OCI-LY3 (cell line): ENCODE data around the gene DAP3.

ENCODE experiments used
- H2AFZ ChIP-seq: fragments of 200-600, 300-600 bp; shearing (Covaris generic); 2 replicates; pipeline ENCODE4 v1.6.0; 2014; ENCODE audit warnings: antibody characterized with exemption, low read depth, low read length
- H3K27ac ChIP-seq: fragments of 200-600, 300-600 bp; sonication (generic); 2 replicates; pipeline ENCODE4 v1.5.1; 2014; ENCODE audit warnings: mild to moderate bottlenecking, low read length, moderate library complexity, mixed read lengths
- H3K27me3 ChIP-seq: fragments of 200-600, 300-600 bp; sonication (generic); 2 replicates; pipeline ENCODE4 v1.6.1; 2014; ENCODE audit warnings: low read depth, low read length, mixed read lengths
- H3K36me3 ChIP-seq: fragments of 200-600, 300-600 bp; sonication (generic); replicated peaks from 2 replicates; pipeline ENCODE3; 2014; ENCODE audit warnings: low read depth, low read length, mixed read lengths
- H3K4me1 ChIP-seq: fragments of 300-600, 200-600 bp; sonication (generic); 2 replicates; pipeline ENCODE4 v1.6.1; 2014; ENCODE audit warnings: low read length, mixed read lengths
- H3K4me2 ChIP-seq: fragments of 200-600, 300-600 bp; sonication (generic); 2 replicates; pipeline ENCODE4 v1.6.1; 2014; ENCODE audit warnings: low read length, mixed read lengths
- H3K4me3 ChIP-seq: fragments of 300-600, 200-600 bp; sonication (generic); 2 replicates; pipeline ENCODE4 v1.5.1; 2014; ENCODE audit warnings: antibody characterized with exemption, mild to moderate bottlenecking, low read length, moderate library complexity
- H3K79me2 ChIP-seq: fragments of 300-600, 200-600 bp; shearing (Covaris generic); 2 replicates; pipeline ENCODE4 v1.6.1; 2014; ENCODE audit warnings: mild to moderate bottlenecking, low read length, mixed read lengths
- H3K9ac ChIP-seq: fragments of 300-600, 200-600 bp; shearing (Covaris generic); 2 replicates; pipeline ENCODE4 v1.6.0; 2014; ENCODE audit warnings: mild to moderate bottlenecking, low read length, moderate library complexity
- H3K9me3 ChIP-seq: fragments of 200-600, 300-600 bp; shearing (Covaris generic); 2 replicates; pipeline ENCODE4 v1.6.1; 2014; ENCODE audit warnings: low read length, mixed read lengths; ENCODE audit not compliant: insufficient read depth
- H4K20me1 ChIP-seq: fragments of 200-600, 300-600 bp; sonication (generic); 2 replicates; pipeline ENCODE4 v1.6.1; 2016; ENCODE audit warnings: low read length, mixed read lengths; ENCODE audit not compliant: insufficient read depth
- EZH2phosphoT487 ChIP-seq: fragments of 200-600 bp; shearing (Covaris generic); IDR thresholded peaks from 2 replicates; pipeline ENCODE4 v1.6.1; 2018; ENCODE audit warnings: antibody characterized with exemption, mixed run types, low read depth
- TF ChIP-seq, protein P1 (sequence below): fragments of 200-600, 300-600 bp; sonication (generic); IDR thresholded peaks from 2 replicates; pipeline ENCODE4 v1.5.1; 2014; ENCODE audit warnings: antibody characterized with exemption, low read length, low read depth

DAP3 gene

DNA sequence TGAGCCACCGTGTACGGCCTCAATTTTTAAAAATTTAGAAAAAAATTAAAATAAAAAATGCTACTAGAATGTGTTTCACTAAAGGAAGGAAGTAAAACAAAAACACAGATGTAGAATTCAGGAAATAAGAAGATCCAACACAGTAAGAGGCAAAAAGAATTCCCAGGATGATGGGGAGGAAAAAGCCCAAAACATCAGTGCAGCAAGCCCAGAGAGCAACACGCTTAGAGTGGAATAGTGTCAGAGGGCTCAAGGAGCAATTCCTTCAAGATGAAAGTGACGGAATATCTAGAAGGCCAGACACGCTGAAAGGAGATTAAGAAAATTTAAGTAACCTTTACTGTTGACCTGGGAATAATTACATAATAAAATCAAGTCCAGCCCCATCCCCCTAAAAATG lies 80.4 kb downstream of the DAP3 start:
- H4K20me1 ChIP-seq = no peaks in the 10 kb centered on the region
- no peak overlapping the region for H3K27ac ChIP-seq
- no peak overlapping the region for H3K4me3 ChIP-seq
- H3K27me3 ChIP-seq = no peaks in the 10 kb centered on the region
- H3K36me3 ChIP-seq = peaks cover 30% of the 10 kb centered on the region
- H3K4me2 ChIP-seq = no peak overlapping the region
- no peaks in the 10 kb centered on the region for H3K4me1 ChIP-seq
- no peak overlapping the region for H3K9ac ChIP-seq
- TF ChIP-seq EZH2phosphoT487 = no peak
- TF ChIP-seq, protein P1, sequence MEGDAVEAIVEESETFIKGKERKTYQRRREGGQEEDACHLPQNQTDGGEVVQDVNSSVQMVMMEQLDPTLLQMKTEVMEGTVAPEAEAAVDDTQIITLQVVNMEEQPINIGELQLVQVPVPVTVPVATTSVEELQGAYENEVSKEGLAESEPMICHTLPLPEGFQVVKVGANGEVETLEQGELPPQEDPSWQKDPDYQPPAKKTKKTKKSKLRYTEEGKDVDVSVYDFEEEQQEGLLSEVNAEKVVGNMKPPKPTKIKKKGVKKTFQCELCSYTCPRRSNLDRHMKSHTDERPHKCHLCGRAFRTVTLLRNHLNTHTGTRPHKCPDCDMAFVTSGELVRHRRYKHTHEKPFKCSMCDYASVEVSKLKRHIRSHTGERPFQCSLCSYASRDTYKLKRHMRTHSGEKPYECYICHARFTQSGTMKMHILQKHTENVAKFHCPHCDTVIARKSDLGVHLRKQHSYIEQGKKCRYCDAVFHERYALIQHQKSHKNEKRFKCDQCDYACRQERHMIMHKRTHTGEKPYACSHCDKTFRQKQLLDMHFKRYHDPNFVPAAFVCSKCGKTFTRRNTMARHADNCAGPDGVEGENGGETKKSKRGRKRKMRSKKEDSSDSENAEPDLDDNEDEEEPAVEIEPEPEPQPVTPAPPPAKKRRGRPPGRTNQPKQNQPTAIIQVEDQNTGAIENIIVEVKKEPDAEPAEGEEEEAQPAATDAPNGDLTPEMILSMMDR = no peak
- no peaks in the 10 kb centered on the region for H3K79me2 ChIP-seq
- H3K9me3 ChIP-seq = no peaks in the 10 kb centered on the region
- H2AFZ ChIP-seq = no peak overlapping the region

GRCh38 chr1:155773221-155773620 lies 84.3 kb downstream of the DAP3 start:
- no peaks in the 10 kb centered on the region for H3K27me3 ChIP-seq
- H4K20me1 ChIP-seq = no peaks in the 10 kb centered on the region
- H3K4me3 ChIP-seq = no peak overlapping the region
- peaks cover 42% of the 10 kb centered on the region for H3K36me3 ChIP-seq
- no peak overlapping the region for H3K27ac ChIP-seq
- no peak overlapping the region for H3K9ac ChIP-seq
- no peak overlapping the region for H2AFZ ChIP-seq
- TF ChIP-seq, protein P1 = no peak
- TF ChIP-seq EZH2phosphoT487 = no peak
- H3K4me2 ChIP-seq = no peak overlapping the region
- H3K79me2 ChIP-seq = no peaks in the 10 kb centered on the region
- no peaks in the 10 kb centered on the region for H3K9me3 ChIP-seq
- no peaks in the 10 kb centered on the region for H3K4me1 ChIP-seq

DNA sequence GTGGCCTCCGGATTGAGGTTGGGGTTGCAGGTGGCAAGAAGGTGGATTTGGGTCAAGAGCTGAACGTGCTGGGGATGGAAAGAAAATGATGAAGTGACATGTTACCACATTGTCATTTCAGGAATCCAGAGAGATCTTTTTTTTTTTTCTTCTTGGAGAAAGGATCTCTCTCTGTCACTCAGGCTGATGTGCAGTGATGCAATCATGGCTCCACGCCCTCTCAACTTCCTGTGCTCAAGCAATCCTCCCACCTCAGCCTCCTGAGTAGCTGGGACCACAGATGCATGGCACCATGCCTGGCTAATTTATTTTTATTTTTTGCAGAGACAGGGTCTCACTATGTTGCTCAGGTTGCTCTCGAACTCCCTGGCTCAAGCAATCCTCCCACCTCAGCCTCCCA lies 87.5 kb downstream of the DAP3 start:
- Histone ChIP-seq H3K9ac (no peak overlapping the region), H2AFZ (no peak overlapping the region), H3K27ac (no peak overlapping the region), H4K20me1 (no peaks in the 10 kb centered on the region), H3K9me3 (no peaks in the 10 kb centered on the region), H3K4me2 (no peak overlapping the region), H3K4me3 (no peak overlapping the region), H3K79me2 (no peaks in the 10 kb centered on the region), H3K4me1 (no peaks in the 10 kb centered on the region), H3K36me3 (peaks cover 31% of the 10 kb centered on the region), H3K27me3 (no peaks in the 10 kb centered on the region)
- TF ChIP-seq, protein P1 = no peak
- no peak for TF ChIP-seq EZH2phosphoT487

- H2AFZ ChIP-seq = no peak overlapping the region
- H3K9me3 ChIP-seq = no peaks in the 10 kb centered on the region
- no peak overlapping the region for H3K4me2 ChIP-seq
- no peaks in the 10 kb centered on the region for H4K20me1 ChIP-seq
- H3K9ac ChIP-seq = no peak overlapping the region
- H3K4me3 ChIP-seq = no peak overlapping the region
- no peaks in the 10 kb centered on the region for H3K27me3 ChIP-seq
- H3K27ac ChIP-seq = no peak overlapping the region
- peaks cover 27% of the 10 kb centered on the region for H3K36me3 ChIP-seq
- no peaks in the 10 kb centered on the region for H3K4me1 ChIP-seq
- TF ChIP-seq, protein P1 = no peak
- no peak for TF ChIP-seq EZH2phosphoT487
- H3K79me2 ChIP-seq = no peaks in the 10 kb centered on the region
Measured at GRCh38 chr1:155777582-155777981, 88.7 kb downstream of the DAP3 start.
